Measurements from ENCODE around the gene PANK4.

PANK4 gene

GRCh38 chr1:2534687-2535441, 8.5 kb upstream of the PANK4 start:
- H3K27ac ChIP-seq (ENCODE audit: low read depth, low read length) = no peak overlapping the region
- no peak overlapping the region for H2AFZ ChIP-seq (ENCODE audit: low read length, unreplicated experiment)
- H3K36me3 ChIP-seq (ENCODE audit: insufficient read depth, low read length) = no peaks in the 10 kb centered on the region
- H3K27me3 ChIP-seq (ENCODE audit: insufficient read depth, low read length) = peaks cover 14% of the 10 kb centered on the region
- no peak overlapping the region for H3K4me3 ChIP-seq (ENCODE audit: low read depth, low read length)
- no peaks in the 10 kb centered on the region for H3K79me2 ChIP-seq (ENCODE audit: control insufficient read depth, insufficient read depth, low read length, unreplicated experiment)
- H3K4me1 ChIP-seq (ENCODE audit: control insufficient read depth, insufficient read depth, low read length, unreplicated experiment) = peaks cover 27% of the 10 kb centered on the region

- peaks cover 27% of the 10 kb centered on the region for H3K4me1 ChIP-seq (ENCODE audit: control insufficient read depth, insufficient read depth, low read length, unreplicated experiment)
- no peak overlapping the region for H3K27ac ChIP-seq (ENCODE audit: low read depth, low read length)
- no peaks in the 10 kb centered on the region for H3K36me3 ChIP-seq (ENCODE audit: insufficient read depth, low read length)
- H3K27me3 ChIP-seq (ENCODE audit: insufficient read depth, low read length) = peaks cover 17% of the 10 kb centered on the region
- no peaks in the 10 kb centered on the region for H3K79me2 ChIP-seq (ENCODE audit: control insufficient read depth, insufficient read depth, low read length, unreplicated experiment)
- no peak overlapping the region for H3K4me3 ChIP-seq (ENCODE audit: low read depth, low read length)
- no peak overlapping the region for H2AFZ ChIP-seq (ENCODE audit: low read length, unreplicated experiment)
Measured at GRCh38 chr1:2534315-2534686, 7.9 kb upstream of the PANK4 start.

- no peak overlapping the region for H3K27ac ChIP-seq (ENCODE audit: low read depth, low read length)
- no peaks in the 10 kb centered on the region for H3K36me3 ChIP-seq (ENCODE audit: insufficient read depth, low read length)
- H3K4me1 ChIP-seq (ENCODE audit: control insufficient read depth, insufficient read depth, low read length, unreplicated experiment) = peaks cover 27% of the 10 kb centered on the region
- H2AFZ ChIP-seq (ENCODE audit: low read length, unreplicated experiment) = no peak overlapping the region
- no peak overlapping the region for H3K4me3 ChIP-seq (ENCODE audit: low read depth, low read length)
- no peaks in the 10 kb centered on the region for H3K79me2 ChIP-seq (ENCODE audit: control insufficient read depth, insufficient read depth, low read length, unreplicated experiment)
- peaks cover 24% of the 10 kb centered on the region for H3K27me3 ChIP-seq (ENCODE audit: insufficient read depth, low read length)
Measured at GRCh38 chr1:2533365-2533764, 7.0 kb upstream of the PANK4 start.

GRCh38 chr1:2532485-2533160, 6.2 kb upstream of the PANK4 start:
- no peak overlapping the region for H3K27ac ChIP-seq (ENCODE audit: low read depth, low read length)
- peaks cover 24% of the 10 kb centered on the region for H3K27me3 ChIP-seq (ENCODE audit: insufficient read depth, low read length)
- H3K36me3 ChIP-seq (ENCODE audit: insufficient read depth, low read length) = no peaks in the 10 kb centered on the region
- H2AFZ ChIP-seq (ENCODE audit: low read length, unreplicated experiment) = no peak overlapping the region
- no peak overlapping the region for H3K4me3 ChIP-seq (ENCODE audit: low read depth, low read length)
- no peaks in the 10 kb centered on the region for H3K79me2 ChIP-seq (ENCODE audit: control insufficient read depth, insufficient read depth, low read length, unreplicated experiment)
- H3K4me1 ChIP-seq (ENCODE audit: control insufficient read depth, insufficient read depth, low read length, unreplicated experiment) = peaks cover 27% of the 10 kb centered on the region

- Histone ChIP-seq H3K4me1 (ENCODE audit: control insufficient read depth, insufficient read depth, low read length, unreplicated experiment) (peaks cover 34% of the 10 kb centered on the region), H3K27me3 (ENCODE audit: insufficient read depth, low read length) (peaks cover 24% of the 10 kb centered on the region), H2AFZ (ENCODE audit: low read length, unreplicated experiment) (no peak overlapping the region), H3K27ac (ENCODE audit: low read depth, low read length) (no peak overlapping the region), H3K36me3 (ENCODE audit: insufficient read depth, low read length) (no peaks in the 10 kb centered on the region), H3K79me2 (ENCODE audit: control insufficient read depth, insufficient read depth, low read length, unreplicated experiment) (peaks cover 2% of the 10 kb centered on the region), H3K4me3 (ENCODE audit: low read depth, low read length) (peak overlapping the region; percentile 62; the same call in 1 of the 2 replicates)
Measured at GRCh38 chr1:2530513-2531361, 4.3 kb upstream of the PANK4 start.

GRCh38 chr1:2529784-2530512, 3.6 kb upstream of the PANK4 start, which contains the start of gene HES5:
Gene HES5 (minus strand): TSS chr1:2530263. CDS start chr1:2530164, 99 bp downstream.
- Histone ChIP-seq H3K36me3 (ENCODE audit: insufficient read depth, low read length) (no peaks in the 10 kb centered on the region), H3K4me1 (ENCODE audit: control insufficient read depth, insufficient read depth, low read length, unreplicated experiment) (peaks cover 31% of the 10 kb centered on the region), H3K27me3 (ENCODE audit: insufficient read depth, low read length) (peaks cover 24% of the 10 kb centered on the region), H3K79me2 (ENCODE audit: control insufficient read depth, insufficient read depth, low read length, unreplicated experiment) (peaks cover 10% of the 10 kb centered on the region), H3K4me3 (ENCODE audit: low read depth, low read length) (peak within 1 kb of the TSS; percentile 62), H2AFZ (ENCODE audit: low read length, unreplicated experiment) (peak within 1 kb of the TSS; percentile 6), H3K27ac (ENCODE audit: low read depth, low read length) (no peak within 1 kb of the TSS)

GRCh38 chr1:2528966-2529783, 2.8 kb upstream of the PANK4 start:
- Histone ChIP-seq H3K36me3 (ENCODE audit: insufficient read depth, low read length) (no peaks in the 10 kb centered on the region), H2AFZ (ENCODE audit: low read length, unreplicated experiment) (peak overlapping the region; percentile 6), H3K4me1 (ENCODE audit: control insufficient read depth, insufficient read depth, low read length, unreplicated experiment) (peaks cover 28% of the 10 kb centered on the region), H3K79me2 (ENCODE audit: control insufficient read depth, insufficient read depth, low read length, unreplicated experiment) (peaks cover 18% of the 10 kb centered on the region), H3K27ac (ENCODE audit: low read depth, low read length) (no peak overlapping the region), H3K4me3 (ENCODE audit: low read depth, low read length) (peak overlapping the region; percentile 62; the same call in 1 of the 2 replicates), H3K27me3 (ENCODE audit: insufficient read depth, low read length) (peaks cover 24% of the 10 kb centered on the region)

GRCh38 chr1:2528611-2528965, 2.2 kb upstream of the PANK4 start:
- Histone ChIP-seq H3K4me1 (ENCODE audit: control insufficient read depth, insufficient read depth, low read length, unreplicated experiment) (peaks cover 22% of the 10 kb centered on the region), H3K36me3 (ENCODE audit: insufficient read depth, low read length) (no peaks in the 10 kb centered on the region), H2AFZ (ENCODE audit: low read length, unreplicated experiment) (no peak overlapping the region), H3K4me3 (ENCODE audit: low read depth, low read length) (no peak overlapping the region), H3K79me2 (ENCODE audit: control insufficient read depth, insufficient read depth, low read length, unreplicated experiment) (peaks cover 24% of the 10 kb centered on the region), H3K27ac (ENCODE audit: low read depth, low read length) (no peak overlapping the region), H3K27me3 (ENCODE audit: insufficient read depth, low read length) (peaks cover 24% of the 10 kb centered on the region)

GRCh38 chr1:2528016-2528415, 1.6 kb upstream of the PANK4 start:
- H3K4me1 ChIP-seq (ENCODE audit: control insufficient read depth, insufficient read depth, low read length, unreplicated experiment) = peaks cover 17% of the 10 kb centered on the region
- H3K36me3 ChIP-seq (ENCODE audit: insufficient read depth, low read length) = no peaks in the 10 kb centered on the region
- H2AFZ ChIP-seq (ENCODE audit: low read length, unreplicated experiment) = no peak overlapping the region
- H3K79me2 ChIP-seq (ENCODE audit: control insufficient read depth, insufficient read depth, low read length, unreplicated experiment) = peaks cover 29% of the 10 kb centered on the region
- peaks cover 24% of the 10 kb centered on the region for H3K27me3 ChIP-seq (ENCODE audit: insufficient read depth, low read length)
- H3K27ac ChIP-seq (ENCODE audit: low read depth, low read length) = no peak overlapping the region
- no peak overlapping the region for H3K4me3 ChIP-seq (ENCODE audit: low read depth, low read length)
